WERI-Rb-1 (cell line): Measurements from ENCODE around the gene TRPM3.

ENCODE experiments used
- DNase-seq: peaks from one replicate; pipeline ENCODE4 v3.0.0-alpha.2; 2020
- H3K27ac ChIP-seq: fragments of 250-450 bp; sonication (Bioruptor Pico); 2 replicates; pipeline ENCODE4 v1.5.1; 2020; ENCODE audit warnings: mild to moderate bottlenecking, moderate library complexity
- H3K27me3 ChIP-seq: fragments of 250-450 bp; sonication (Bioruptor Pico); 2 replicates; pipeline ENCODE4 v1.5.1; 2021; ENCODE audit warnings: mild to moderate bottlenecking, low read depth, moderate library complexity; ENCODE audit not compliant: insufficient read depth, severe bottlenecking
- H3K36me3 ChIP-seq: fragments of 250-450 bp; sonication (Bioruptor Pico); 2 replicates; pipeline ENCODE4 v1.5.1; 2020; ENCODE audit warnings: mild to moderate bottlenecking, moderate library complexity
- H3K4me3 ChIP-seq: 2 replicates; pipeline ENCODE4 v1.5.1; 2011; ENCODE audit warnings: low read depth, mild to moderate bottlenecking, control low read depth, low read length
- H3K9me3 ChIP-seq: fragments of 250-450 bp; sonication (Bioruptor Pico); 2 replicates; pipeline ENCODE4 v1.5.1; 2021; ENCODE audit warnings: mild to moderate bottlenecking, moderate library complexity; ENCODE audit not compliant: severe bottlenecking
- TF ChIP-seq, protein P1 (sequence below): IDR thresholded peaks from 2 replicates; pipeline ENCODE4 v1.5.1; 2011; ENCODE audit warnings: low read depth, mild to moderate bottlenecking, control low read depth, inconsistent platforms, low read length

Gene TRPM3

DNA sequence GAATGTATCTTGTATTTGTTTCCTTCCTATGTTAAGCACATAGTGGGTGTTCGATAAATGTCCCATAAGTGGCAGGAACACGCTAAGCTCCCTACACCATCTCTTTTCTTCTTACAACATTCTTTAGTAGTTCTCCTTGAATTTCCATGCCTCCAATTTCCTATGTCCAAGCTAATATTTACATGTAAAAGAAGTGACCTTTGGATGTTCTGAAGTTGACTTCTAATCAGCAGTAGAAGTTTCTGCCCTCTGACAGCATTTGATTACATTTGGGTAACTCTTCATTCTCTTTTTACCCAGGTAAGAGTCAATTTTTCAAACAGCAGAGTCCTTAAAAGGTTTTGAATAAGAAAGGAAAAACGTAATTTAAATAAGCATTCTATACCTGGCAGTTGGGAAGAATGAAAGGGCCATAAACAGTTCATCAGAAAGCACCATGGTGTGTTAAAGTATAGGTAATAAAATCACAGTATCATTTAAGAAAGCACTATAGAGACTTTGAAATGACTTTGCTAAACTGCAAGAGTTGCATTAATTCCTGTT lies 78.9 kb downstream of the TRPM3 start:
- Histone ChIP-seq H3K27ac (no peak overlapping the region), H3K27me3 (no peaks in the 10 kb centered on the region), H3K9me3 (no peaks in the 10 kb centered on the region), H3K36me3 (no peaks in the 10 kb centered on the region), H3K4me3 (no peak overlapping the region)
- TF ChIP-seq, protein P1, sequence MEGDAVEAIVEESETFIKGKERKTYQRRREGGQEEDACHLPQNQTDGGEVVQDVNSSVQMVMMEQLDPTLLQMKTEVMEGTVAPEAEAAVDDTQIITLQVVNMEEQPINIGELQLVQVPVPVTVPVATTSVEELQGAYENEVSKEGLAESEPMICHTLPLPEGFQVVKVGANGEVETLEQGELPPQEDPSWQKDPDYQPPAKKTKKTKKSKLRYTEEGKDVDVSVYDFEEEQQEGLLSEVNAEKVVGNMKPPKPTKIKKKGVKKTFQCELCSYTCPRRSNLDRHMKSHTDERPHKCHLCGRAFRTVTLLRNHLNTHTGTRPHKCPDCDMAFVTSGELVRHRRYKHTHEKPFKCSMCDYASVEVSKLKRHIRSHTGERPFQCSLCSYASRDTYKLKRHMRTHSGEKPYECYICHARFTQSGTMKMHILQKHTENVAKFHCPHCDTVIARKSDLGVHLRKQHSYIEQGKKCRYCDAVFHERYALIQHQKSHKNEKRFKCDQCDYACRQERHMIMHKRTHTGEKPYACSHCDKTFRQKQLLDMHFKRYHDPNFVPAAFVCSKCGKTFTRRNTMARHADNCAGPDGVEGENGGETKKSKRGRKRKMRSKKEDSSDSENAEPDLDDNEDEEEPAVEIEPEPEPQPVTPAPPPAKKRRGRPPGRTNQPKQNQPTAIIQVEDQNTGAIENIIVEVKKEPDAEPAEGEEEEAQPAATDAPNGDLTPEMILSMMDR = no peak
- DNase-seq = no peak

GRCh38 chr9:71037521-71037920 lies 83.9 kb downstream of the TRPM3 start:
- H3K27me3 ChIP-seq = no peaks in the 10 kb centered on the region
- H3K4me3 ChIP-seq = no peak overlapping the region
- H3K36me3 ChIP-seq = no peaks in the 10 kb centered on the region
- DNase-seq = no peak
- no peaks in the 10 kb centered on the region for H3K9me3 ChIP-seq
- TF ChIP-seq, protein P1 = no peak
- H3K27ac ChIP-seq = no peak overlapping the region

DNA sequence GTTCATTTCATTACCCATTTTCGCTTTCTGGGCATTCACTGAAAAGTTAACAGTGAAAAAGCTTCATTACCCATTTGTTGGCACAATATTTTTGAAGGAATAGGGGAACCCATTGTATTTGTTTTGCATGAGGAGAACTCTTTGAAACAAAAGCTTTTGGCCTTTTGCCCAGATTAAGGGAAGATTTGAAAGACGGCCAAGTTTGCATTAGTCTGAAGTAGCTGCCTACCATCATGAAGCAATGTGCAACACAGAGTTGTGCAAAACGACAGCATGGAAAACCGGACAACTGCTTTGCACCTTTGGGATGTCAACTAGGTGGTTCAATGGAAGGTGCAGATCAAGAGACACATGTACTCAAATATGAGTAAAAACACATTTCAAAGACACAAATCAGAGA lies 84.9 kb downstream of the TRPM3 start:
- no peak for DNase-seq
- no peak overlapping the region for H3K27ac ChIP-seq
- no peak overlapping the region for H3K4me3 ChIP-seq
- H3K36me3 ChIP-seq = no peaks in the 10 kb centered on the region
- TF ChIP-seq, protein P1 = no peak
- H3K9me3 ChIP-seq = no peaks in the 10 kb centered on the region
- H3K27me3 ChIP-seq = no peaks in the 10 kb centered on the region

- TF ChIP-seq, protein P1 = no peak
- H3K27ac ChIP-seq = no peak overlapping the region
- DNase-seq = no peak
- H3K4me3 ChIP-seq = no peak overlapping the region
- H3K27me3 ChIP-seq = no peaks in the 10 kb centered on the region
- H3K36me3 ChIP-seq = no peaks in the 10 kb centered on the region
- H3K9me3 ChIP-seq = no peaks in the 10 kb centered on the region
Measured at GRCh38 chr9:71032779-71033178, 88.6 kb downstream of the TRPM3 start.

DNA sequence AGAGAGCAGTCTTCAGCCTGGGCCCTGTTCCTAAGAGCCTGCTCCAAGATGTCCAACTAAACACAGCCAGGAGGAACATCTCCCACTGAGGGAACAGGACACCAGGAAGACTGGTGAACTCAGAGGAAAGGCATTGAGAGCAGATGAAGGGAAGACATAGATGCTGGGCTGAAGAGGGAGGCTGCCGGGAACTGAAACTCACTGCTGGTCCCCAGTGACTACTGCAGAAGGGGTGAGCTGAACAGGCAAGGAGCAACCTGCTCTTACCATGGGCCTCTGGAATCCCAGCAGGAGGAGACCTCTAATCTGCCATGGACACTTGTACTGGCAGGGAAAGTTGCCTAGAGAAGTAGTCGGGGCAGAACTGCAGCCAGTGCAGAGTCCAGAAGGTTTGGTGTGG lies 95.7 kb downstream of the TRPM3 start:
- DNase-seq = no peak
- H3K27ac ChIP-seq = no peak overlapping the region
- TF ChIP-seq, protein P1 = no peak
- no peak overlapping the region for H3K4me3 ChIP-seq
- no peaks in the 10 kb centered on the region for H3K36me3 ChIP-seq
- H3K9me3 ChIP-seq = no peaks in the 10 kb centered on the region
- H3K27me3 ChIP-seq = no peaks in the 10 kb centered on the region

- DNase-seq = no peak
- no peak overlapping the region for H3K27ac ChIP-seq
Measured at GRCh38 chr9:71025201-71025600, 96.2 kb downstream of the TRPM3 start.

More at GRCh38 chr9:71025201-71025600, 96.2 kb downstream of the TRPM3 start:
- Histone ChIP-seq H3K9me3 (no peaks in the 10 kb centered on the region), H3K36me3 (no peaks in the 10 kb centered on the region), H3K4me3 (no peak overlapping the region), H3K27me3 (no peaks in the 10 kb centered on the region)
- TF ChIP-seq, protein P1 = no peak
